Measurements from ENCODE around the gene GDPGP1. TPM values are rescaled to one million over a fixed set of nuclear protein-coding genes. Genes with fewer than 3 reads are reported as not detected.
"Not testable (repeated sequence)": the region's sequence is repeated elsewhere in the genome, so short reads cannot be mapped to it uniquely, and the experiment has no call there.

The GDPGP1 gene
- total RNA-seq, 1 donor from 2014 or later, result 9.9 TPM

GRCh38 chr15:90241343-90242192 lies 7.6 kb downstream of the GDPGP1 start:
- no peak overlapping the region for H3K27ac Mint-ChIP-seq
- no peaks in the 10 kb centered on the region for H3K27me3 Mint-ChIP-seq
- intact Hi-C loops (cut with micrococcal nuclease), result no loop called here
- H3K36me3 Mint-ChIP-seq (ENCODE audit: low read depth), result peaks cover 22% of the 10 kb centered on the region
- H3K4me1 Mint-ChIP-seq, result peaks cover 10% of the 10 kb centered on the region
- no peak for DNase-seq
- no peak overlapping the region for H3K4me3 Mint-ChIP-seq
- no peaks in the 10 kb centered on the region for H3K9me3 Mint-ChIP-seq

GRCh38 chr15:90243943-90244639 lies 10.1 kb downstream of the GDPGP1 start:
- Mint-ChIP-seq H3K9me3 (no peaks in the 10 kb centered on the region), H3K4me3 (no peak overlapping the region), H3K36me3 (ENCODE audit: low read depth) (peaks cover 11% of the 10 kb centered on the region), H3K27ac (no peak overlapping the region), H3K4me1 (peaks cover 6% of the 10 kb centered on the region), H3K27me3 (no peaks in the 10 kb centered on the region)
- no peak for DNase-seq
- intact Hi-C loops (cut with micrococcal nuclease), result no loop called here

GRCh38 chr15:90248789-90249202 lies 14.8 kb downstream of the GDPGP1 start:
- Mint-ChIP-seq H3K4me1 (peaks cover 10% of the 10 kb centered on the region), H3K4me3 (peak overlapping the region; percentile 80), H3K27me3 (no peaks in the 10 kb centered on the region), H3K27ac (no peak overlapping the region), H3K9me3 (no peaks in the 10 kb centered on the region), H3K36me3 (ENCODE audit: low read depth) (peaks cover 4% of the 10 kb centered on the region)
- intact Hi-C loops (cut with micrococcal nuclease), result loop anchor here (1.0 kb wide), 1 partner anchor 14 kb away; the partner anchor contains the start of gene GDPGP1
- no peak for DNase-seq

- no peaks in the 10 kb centered on the region for H3K27me3 Mint-ChIP-seq
- H3K9me3 Mint-ChIP-seq, result no peaks in the 10 kb centered on the region
Measured at GRCh38 chr15:90249203-90249863, 15.3 kb downstream of the GDPGP1 start, which contains the start of gene TTLL13. Gene TTLL13 (plus strand): TSS chr15:90249556. CDS start chr15:90250631, 1,075 bp downstream.

GRCh38 chr15:90257776-90258175 lies 23.8 kb downstream of the GDPGP1 start:
- no peaks in the 10 kb centered on the region for H3K9me3 Mint-ChIP-seq
- no peak overlapping the region for H3K4me3 Mint-ChIP-seq
- H3K36me3 Mint-ChIP-seq (ENCODE audit: low read depth), result peaks cover 1% of the 10 kb centered on the region
- intact Hi-C loops (cut with micrococcal nuclease), result no loop called here
- H3K4me1 Mint-ChIP-seq, result peaks cover 4% of the 10 kb centered on the region
- no peaks in the 10 kb centered on the region for H3K27me3 Mint-ChIP-seq
- DNase-seq, result no peak
- H3K27ac Mint-ChIP-seq, result no peak overlapping the region

More at GRCh38 chr15:90249203-90249863, 15.3 kb downstream of the GDPGP1 start, which contains the start of gene TTLL13:
- peaks cover 8% of the 10 kb centered on the region for H3K4me1 Mint-ChIP-seq
- H3K36me3 Mint-ChIP-seq (ENCODE audit: low read depth), result peaks cover under 1% of the 10 kb centered on the region
- H3K27ac Mint-ChIP-seq, result no peak within 1 kb of the TSS
- intact Hi-C loops (cut with micrococcal nuclease), result loop anchor here (1.0 kb wide), 1 partner anchor 15 kb away; the partner anchor contains the start of gene GDPGP1
- peak; percentile 96 for DNase-seq
- H3K4me3 Mint-ChIP-seq, result peak within 1 kb of the TSS; percentile 80

- Mint-ChIP-seq H3K27ac (no peak overlapping the region), H3K36me3 (ENCODE audit: low read depth) (peaks cover 2% of the 10 kb centered on the region), H3K9me3 (no peaks in the 10 kb centered on the region), H3K4me1 (peaks cover 9% of the 10 kb centered on the region), H3K27me3 (no peaks in the 10 kb centered on the region), H3K4me3 (no peak overlapping the region)
- no peak for DNase-seq
- intact Hi-C loops (cut with micrococcal nuclease), result no loop called here
Measured at GRCh38 chr15:90259524-90259923, 25.5 kb downstream of the GDPGP1 start.

GRCh38 chr15:90260731-90261130 lies 26.7 kb downstream of the GDPGP1 start:
- H3K36me3 Mint-ChIP-seq (ENCODE audit: low read depth), result not testable (repeated sequence)

GRCh38 chr15:90261811-90262210 lies 27.8 kb downstream of the GDPGP1 start:
- peaks cover 16% of the 10 kb centered on the region for H3K4me1 Mint-ChIP-seq
- no peaks in the 10 kb centered on the region for H3K27me3 Mint-ChIP-seq
- H3K27ac Mint-ChIP-seq, result no peak overlapping the region
- no peaks in the 10 kb centered on the region for H3K9me3 Mint-ChIP-seq
- peaks cover 8% of the 10 kb centered on the region for H3K36me3 Mint-ChIP-seq (ENCODE audit: low read depth)
- H3K4me3 Mint-ChIP-seq, result no peak overlapping the region
- intact Hi-C loops (cut with micrococcal nuclease), result no loop called here
- DNase-seq, result no peak

More at GRCh38 chr15:90260731-90261130, 26.7 kb downstream of the GDPGP1 start:
- DNase-seq; H3K9me3 Mint-ChIP-seq; intact Hi-C loops (cut with micrococcal nuclease); H3K27me3 Mint-ChIP-seq; H3K4me3 Mint-ChIP-seq; H3K27ac Mint-ChIP-seq: not testable (repeated sequence)
- H3K4me1 Mint-ChIP-seq, result peaks cover 13% of the 10 kb centered on the region

- H3K4me3 Mint-ChIP-seq, result no peak overlapping the region
- peaks cover 20% of the 10 kb centered on the region for H3K4me1 Mint-ChIP-seq
- no peaks in the 10 kb centered on the region for H3K27me3 Mint-ChIP-seq
- H3K36me3 Mint-ChIP-seq (ENCODE audit: low read depth), result peaks cover 14% of the 10 kb centered on the region
- H3K27ac Mint-ChIP-seq, result no peak overlapping the region
- DNase-seq, result no peak
- intact Hi-C loops (cut with micrococcal nuclease), result no loop called here
- no peaks in the 10 kb centered on the region for H3K9me3 Mint-ChIP-seq
Measured at GRCh38 chr15:90262426-90262825, 28.4 kb downstream of the GDPGP1 start.

GRCh38 chr15:90264671-90265070 lies 30.7 kb downstream of the GDPGP1 start:
- Mint-ChIP-seq H3K27me3 (no peaks in the 10 kb centered on the region), H3K4me1 (peaks cover 28% of the 10 kb centered on the region), H3K9me3 (no peaks in the 10 kb centered on the region), H3K27ac (peak overlapping the region; percentile 97), H3K36me3 (ENCODE audit: low read depth) (peaks cover 26% of the 10 kb centered on the region), H3K4me3 (peak overlapping the region; percentile 94)
- intact Hi-C loops (cut with micrococcal nuclease), result loop anchor here (1.0 to 5.0 kb wide), 3 partner anchors 14 to 687 kb away; partner anchors contain the start of genes GDPGP1 and TICRR
- DNase-seq, result peak; percentile 73

- H3K4me3 Mint-ChIP-seq, result peak within 1 kb of the TSS; percentile 94
- H3K27me3 Mint-ChIP-seq, result no peaks in the 10 kb centered on the region
- intact Hi-C loops (cut with micrococcal nuclease), result loop anchor here (1.0 to 5.0 kb wide), 3 partner anchors 15 to 688 kb away; partner anchors contain the start of genes GDPGP1 and TICRR
- H3K4me1 Mint-ChIP-seq, result peaks cover 33% of the 10 kb centered on the region
- DNase-seq, result peak; percentile 98
- peak within 1 kb of the TSS; percentile 97 for H3K27ac Mint-ChIP-seq
- H3K9me3 Mint-ChIP-seq, result no peaks in the 10 kb centered on the region
- H3K36me3 Mint-ChIP-seq (ENCODE audit: low read depth), result peaks cover 33% of the 10 kb centered on the region
Measured at GRCh38 chr15:90265271-90266060, 31.5 kb downstream of the GDPGP1 start, which contains the start of gene NGRN. Gene NGRN (plus strand): TSS chr15:90265672. CDS start chr15:90265713, 41 bp downstream.

GRCh38 chr15:90266061-90266431 lies 32.0 kb downstream of the GDPGP1 start:
- peaks cover 37% of the 10 kb centered on the region for H3K36me3 Mint-ChIP-seq (ENCODE audit: low read depth)
- no peaks in the 10 kb centered on the region for H3K9me3 Mint-ChIP-seq
- no peaks in the 10 kb centered on the region for H3K27me3 Mint-ChIP-seq
- peak; percentile 88 for DNase-seq
- H3K4me1 Mint-ChIP-seq, result peaks cover 34% of the 10 kb centered on the region
- peak overlapping the region; percentile 94 for H3K4me3 Mint-ChIP-seq
- H3K27ac Mint-ChIP-seq, result peak overlapping the region; percentile 97
- intact Hi-C loops (cut with micrococcal nuclease), result loop anchor here (5.0 kb wide), 1 partner anchor 689 kb away; the partner anchor contains the start of gene TICRR
